T-cell (primary cell): ENCODE data around the gene ENO1. TPM values are rescaled to one million over a fixed set of nuclear protein-coding genes. Genes with fewer than 3 reads are reported as not detected.
"Not testable (repeated sequence)": the region's sequence is repeated elsewhere in the genome, so short reads cannot be mapped to it uniquely, and the experiment has no call there.

Experiments
- ATAC-seq, 4 experiments: fragments of 200-7000 bp in 3 of 4; fragments of 150-1000 bp in 1 of 4; cut with Tn5 transposase; replicated peaks in 1 of 4; 1 replicate in 3 of 4; 2 replicates in 1 of 4; pipeline ENCODE4 v1.10.0; 2021; ENCODE audit warnings: moderate library complexity in 3 of 4, mild to moderate bottlenecking in 2 of 4, moderate number of reproducible peaks in 1 of 4
- CTCF ChIA-PET, 2 donors: fragments of 300-600 bp; sonication (Branson Sonifier 250); formaldehyde crosslinking; loops; one replicate each; lab custom pipeline; 2022; ENCODE audit warnings: antibody characterized with exemption in 2 of 2; lab: Charles Lee
- POLR2A ChIA-PET, 2 donors: fragments of 300-600 bp; sonication (Branson Sonifier 250); formaldehyde crosslinking; loops; one replicate each; lab custom pipeline; 2022; ENCODE audit warnings: antibody characterized with exemption in 2 of 2; lab: Charles Lee
- DNase-seq, 35 experiments: peaks; one replicate each; pipeline versions ENCODE4 v3.0.0 to v3.0.0-alpha.2; 2013 to 2023
- H3K27ac ChIP-seq: one replicate; pipeline ENCODE4 v1.5.1; 2013; ENCODE audit warnings: low read length
- H3K27me3 ChIP-seq, 2 experiments: replicated peaks in 1 of 2; 1 replicate in 1 of 2; 2 replicates in 1 of 2; pipeline versions ENCODE4 v1.6.1 to v1.7.0; 2013; ENCODE audit warnings: low read length in 1 of 2, mixed read lengths in 1 of 2; ENCODE audit not compliant: control insufficient read depth in 2 of 2, insufficient read depth in 2 of 2; ENCODE audit errors: extremely low read depth in 1 of 2
- H3K36me3 ChIP-seq, 2 donors: 1 replicate in 1 of 2; 2 replicates in 1 of 2; pipeline versions ENCODE4 v1.6.1 to v1.7.0; 2013; ENCODE audit warnings: low read length in 1 of 2; ENCODE audit not compliant: control insufficient read depth in 2 of 2, insufficient read depth in 1 of 2; ENCODE audit errors: extremely low read depth in 1 of 2
- H3K4me1 ChIP-seq, 2 experiments: 1 replicate in 1 of 2; 2 replicates in 1 of 2; pipeline versions ENCODE4 v1.6.1 to v1.7.0; 2013; ENCODE audit warnings: low read length in 2 of 2, mixed read lengths in 1 of 2; ENCODE audit not compliant: insufficient read depth in 2 of 2, control insufficient read depth in 1 of 2; ENCODE audit errors: extremely low read depth in 1 of 2
- H3K4me3 ChIP-seq, 2 donors: 1 replicate in 1 of 2; 2 replicates in 1 of 2; pipeline versions ENCODE4 v1.5.1 to v1.7.0; 2013; ENCODE audit warnings: mild to moderate bottlenecking in 2 of 2, low read length in 1 of 2, moderate library complexity in 1 of 2; ENCODE audit not compliant: control insufficient read depth in 1 of 2; ENCODE audit errors: extremely low read depth in 1 of 2
- H3K9me3 ChIP-seq: 2 replicates; pipeline ENCODE4 v1.7.0; 2013
- H3K27ac Mint-ChIP-seq, 2 donors: one replicate each; pipeline ENCODE4 v1.8.0; 2020 to 2021; ENCODE audit warnings: mild to moderate bottlenecking in 2 of 2, mixed read lengths in 2 of 2
- H3K27me3 Mint-ChIP-seq, 2 donors: one replicate each; pipeline ENCODE4 v1.8.0; 2021 to 2022; ENCODE audit warnings: mixed read lengths in 2 of 2
- H3K36me3 Mint-ChIP-seq: one replicate; pipeline ENCODE4 v1.8.0; 2021; ENCODE audit warnings: mixed read lengths
- H3K4me1 Mint-ChIP-seq, 3 donors: one replicate each; pipeline ENCODE4 v1.8.0; 2020 to 2022; ENCODE audit warnings: mixed read lengths in 3 of 3, mild to moderate bottlenecking in 1 of 3
- H3K4me3 Mint-ChIP-seq, 3 donors: one replicate each; pipeline ENCODE4 v1.8.0; 2020 to 2022; ENCODE audit warnings: mild to moderate bottlenecking in 3 of 3, mixed read lengths in 3 of 3, moderate library complexity in 3 of 3
- H3K9me3 Mint-ChIP-seq, 3 donors: one replicate each; pipeline ENCODE4 v1.8.0; 2020 to 2022; ENCODE audit warnings: mixed read lengths in 3 of 3
- WGBS: methylation state at CpG from one replicate; pipeline ENCODE4 v1.1.5; 2013; ENCODE audit warnings: missing lambda C conversion rate; ENCODE audit not compliant: insufficient coverage; 5-methylcytosine and 5-hydroxymethylcytosine counted together
- total RNA-seq, 35 experiments: library from RNA in 6 of 35; stranded (reverse) in 6 of 35; fragments of 120-200 nt in 1 of 35; gene quantifications; one replicate each; pipeline versions ENCODE4 v1.2.1 to v1.2.4 and lab custom pipeline; 2013 to 2026

ENO1 gene
- total RNA-seq, 5 donors from 2014 or later (not counting 1 experiment from before 2014, with no cell fraction given), result 308 to 625 (median 545) TPM

- no peak overlapping the region for H3K4me3 ChIP-seq
- H3K4me1 Mint-ChIP-seq, result no peaks in the 10 kb centered on the region
- POLR2A ChIA-PET, result no interaction called here
Measured at GRCh38 chr1:8841395-8841794, 37.1 kb downstream of the ENO1 start.

DNA sequence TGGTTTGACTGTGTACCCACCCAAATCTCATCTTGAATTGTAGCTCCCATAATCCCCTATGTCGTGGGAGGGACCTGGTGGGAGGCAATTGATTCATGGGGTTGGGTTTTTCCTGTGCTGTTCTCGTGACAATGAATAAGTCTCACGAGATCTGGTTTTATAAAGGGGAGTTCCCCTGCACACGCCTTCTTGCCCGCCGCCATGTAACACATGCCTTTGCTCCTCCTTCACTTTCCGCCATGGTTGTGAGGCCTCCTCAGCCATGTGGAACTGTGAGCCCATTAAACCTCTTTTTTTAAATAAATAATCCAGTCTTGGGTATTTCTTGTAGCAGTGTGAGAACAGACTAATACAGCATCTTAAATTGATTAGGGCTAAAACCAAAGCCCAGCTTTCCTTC lies 38.5 kb downstream of the ENO1 start:
- POLR2A ChIA-PET, result no interaction called here
- Mint-ChIP-seq H3K27ac (no peak overlapping the region), H3K9me3 (no peaks in the 10 kb centered on the region), H3K36me3 (no peaks in the 10 kb centered on the region), H3K27me3 (peaks cover 0 to 5% of the 10 kb centered on the region in 2 donors), H3K4me1 (no peaks in the 10 kb centered on the region), H3K4me3 (no peak overlapping the region)
- Histone ChIP-seq H3K4me3 (no peak overlapping the region), H3K36me3 (no peaks in the 10 kb centered on the region), H3K27me3 (no peaks in the 10 kb centered on the region), H3K9me3 (no peaks in the 10 kb centered on the region), H3K27ac (no peak overlapping the region), H3K4me1 (no peaks in the 10 kb centered on the region)
- ATAC-seq (no peak), DNase-seq (no peak)
- no CpG with 5 or more reads among the region's 7 CpGs for WGBS
- CTCF ChIA-PET, result interaction anchor here in 1 of 2 donors (1.6 kb wide), 1 partner anchor 8 kb away, joined by 4 read pairs; no protein-coding TSS in a partner anchor

More at GRCh38 chr1:8841395-8841794, 37.1 kb downstream of the ENO1 start:
- Mint-ChIP-seq H3K4me3 (no peak overlapping the region), H3K27me3 (peaks cover 0 to 5% of the 10 kb centered on the region in 2 donors), H3K36me3 (no peaks in the 10 kb centered on the region), H3K9me3 (no peaks in the 10 kb centered on the region), H3K27ac (no peak overlapping the region)
- Histone ChIP-seq H3K4me1 (no peaks in the 10 kb centered on the region), H3K36me3 (no peaks in the 10 kb centered on the region), H3K27me3 (peaks cover 0 to 4% of the 10 kb centered on the region in 2 experiments), H3K27ac (no peak overlapping the region), H3K9me3 (no peaks in the 10 kb centered on the region)
- CTCF ChIA-PET, result interaction anchor here in 1 of 2 donors (0.6 kb wide), 1 partner anchor 280 kb away, joined by 9 read pairs; no protein-coding TSS in a partner anchor
- 92% methylated on average over 2 of the region's 3 CpGs for WGBS
- ATAC-seq (no peak), DNase-seq (no peak)

DNA sequence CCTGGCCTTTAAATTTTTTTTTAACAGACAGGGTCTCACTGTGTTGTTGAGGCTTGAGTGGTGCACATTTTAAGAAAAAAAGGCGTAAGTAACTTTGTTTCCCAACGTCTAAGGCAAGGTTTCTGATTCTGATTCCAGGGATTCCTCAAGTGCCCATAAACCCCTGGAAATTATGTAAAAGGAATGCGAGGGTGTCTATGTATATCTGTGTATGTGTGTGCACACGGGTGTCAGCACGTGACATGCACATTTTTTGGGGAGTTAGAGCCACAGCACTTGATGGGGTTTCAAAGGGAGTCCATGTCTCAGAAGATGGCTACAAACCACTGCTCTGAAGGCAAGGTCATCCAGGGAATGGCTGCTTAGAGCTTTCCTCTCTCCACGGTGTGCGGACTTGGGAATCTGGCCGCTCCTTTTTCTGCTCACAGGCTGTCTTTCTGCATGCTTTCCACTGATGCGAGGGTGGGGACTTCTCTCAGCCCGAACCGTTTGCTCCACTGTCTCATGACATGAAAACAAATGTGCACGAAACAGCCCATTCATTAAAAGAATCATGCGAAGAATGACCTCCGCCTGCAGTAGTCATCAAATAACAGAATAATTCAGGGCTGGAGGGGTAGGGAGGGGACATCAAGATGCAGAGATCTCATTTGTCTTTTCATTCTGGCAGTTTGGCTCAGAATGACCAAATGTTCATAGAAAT lies 42.4 kb downstream of the ENO1 start:
- Histone ChIP-seq H3K4me3 (no peak overlapping the region), H3K27ac (no peak overlapping the region), H3K36me3 (no peaks in the 10 kb centered on the region), H3K4me1 (no peaks in the 10 kb centered on the region), H3K27me3 (no peaks in the 10 kb centered on the region), H3K9me3 (no peaks in the 10 kb centered on the region)
- no peaks in the 10 kb centered on the region for H3K9me3 Mint-ChIP-seq
- H3K36me3 Mint-ChIP-seq, result no peaks in the 10 kb centered on the region
- ATAC-seq (no peak), DNase-seq (no peak)
- no peaks in the 10 kb centered on the region for H3K27me3 Mint-ChIP-seq
- H3K4me1 Mint-ChIP-seq, result no peaks in the 10 kb centered on the region
- POLR2A ChIA-PET, result interaction anchor here in 1 of 2 donors (0.6 kb wide), 1 partner anchor 297 kb away, joined by 5 read pairs; no protein-coding TSS in a partner anchor
- WGBS, result 91% methylated on average over 12 of the region's 14 CpGs
- CTCF ChIA-PET, result no interaction called here
- H3K27ac Mint-ChIP-seq, result no peak overlapping the region
- no peak overlapping the region for H3K4me3 Mint-ChIP-seq

DNA sequence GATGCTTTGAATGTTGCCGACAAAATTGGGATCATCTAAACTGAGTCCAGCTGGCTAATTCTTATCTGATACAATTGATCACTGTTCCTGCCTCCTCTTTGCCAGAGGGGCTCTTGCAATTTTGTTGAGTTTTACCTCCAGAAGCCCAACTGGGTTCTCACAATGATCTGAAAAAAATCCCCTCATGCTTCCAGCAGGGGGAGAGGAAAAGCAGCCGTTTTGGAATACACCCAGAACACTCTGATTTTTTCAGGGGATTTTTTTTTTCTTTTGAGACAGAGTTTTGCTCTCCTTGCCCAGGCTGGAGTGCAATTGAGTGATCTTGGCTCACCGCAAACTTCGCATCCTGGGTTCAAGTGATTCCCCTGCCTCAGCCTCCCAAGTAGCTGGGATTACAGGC lies 47.1 kb downstream of the ENO1 start:
- WGBS, result 100% methylated on average over 2 of the region's 4 CpGs
- peaks cover 3 to 9% of the 10 kb centered on the region in 2 experiments for H3K4me1 ChIP-seq
- no peak overlapping the region for H3K4me3 ChIP-seq
- no peak overlapping the region for H3K4me3 Mint-ChIP-seq
- H3K4me1 Mint-ChIP-seq, result peaks cover 9 to 18% (median 15%) of the 10 kb centered on the region in 3 donors
- H3K36me3 Mint-ChIP-seq, result no peaks in the 10 kb centered on the region
- ATAC-seq (no peak), DNase-seq (no peak)
- H3K36me3 ChIP-seq, result no peaks in the 10 kb centered on the region
- CTCF ChIA-PET, result no interaction called here
- H3K9me3 Mint-ChIP-seq, result no peaks in the 10 kb centered on the region
- no peak overlapping the region for H3K27ac ChIP-seq
- no peaks in the 10 kb centered on the region for H3K27me3 Mint-ChIP-seq
- POLR2A ChIA-PET, result interaction anchor here in 1 of 2 donors (0.6 kb wide), 1 partner anchor 371 kb away, joined by 3 read pairs; no protein-coding TSS in a partner anchor
- H3K27ac Mint-ChIP-seq, result no peak overlapping the region
- H3K27me3 ChIP-seq, result no peaks in the 10 kb centered on the region
- no peaks in the 10 kb centered on the region for H3K9me3 ChIP-seq

GRCh38 chr1:8830732-8831131 lies 47.8 kb downstream of the ENO1 start:
- H3K36me3 Mint-ChIP-seq, H3K27me3 ChIP-seq, H3K27ac ChIP-seq, CTCF ChIA-PET, H3K4me3 ChIP-seq, H3K27ac Mint-ChIP-seq, H3K9me3 ChIP-seq, H3K9me3 Mint-ChIP-seq, H3K36me3 ChIP-seq, DNase-seq, ATAC-seq, H3K27me3 Mint-ChIP-seq: not testable (repeated sequence)
- peak overlapping the region in 1 of 3 donors; percentile 8 for H3K4me3 Mint-ChIP-seq
- H3K4me1 ChIP-seq, result peaks cover 3 to 12% of the 10 kb centered on the region in 2 experiments
- WGBS, result 95% methylated on average over 7 of the region's 10 CpGs
- POLR2A ChIA-PET, result interaction anchor here in 1 of 2 donors (0.6 kb wide), 1 partner anchor 370 kb away, joined by 3 read pairs; no protein-coding TSS in a partner anchor
- peaks cover 9 to 18% (median 15%) of the 10 kb centered on the region in 3 donors for H3K4me1 Mint-ChIP-seq

GRCh38 chr1:8825985-8826481 lies 52.5 kb downstream of the ENO1 start:
- Mint-ChIP-seq H3K27ac (no peak overlapping the region), H3K27me3 (peaks cover 7% of the 10 kb centered on the region in 2 donors), H3K4me1 (peaks cover 9 to 18% (median 15%) of the 10 kb centered on the region in 3 donors), H3K4me3 (no peak overlapping the region), H3K9me3 (no peaks in the 10 kb centered on the region), H3K36me3 (no peaks in the 10 kb centered on the region)
- Histone ChIP-seq H3K36me3 (no peaks in the 10 kb centered on the region), H3K27ac (no peak overlapping the region), H3K9me3 (no peaks in the 10 kb centered on the region), H3K4me3 (no peak overlapping the region), H3K27me3 (no peaks in the 10 kb centered on the region), H3K4me1 (peaks cover 3 to 12% of the 10 kb centered on the region in 2 experiments)
- DNase-seq (peak in 3 of 35 experiments; percentile 14 to 45 (median 25)), ATAC-seq (no peak)
- ChIA-PET POLR2A (no interaction called here), CTCF (no interaction called here)
- 83% methylated on average over 7 of the region's 10 CpGs for WGBS
